Glutamatergic neuron (in vitro differentiated cells): ENCODE measurements around the gene TFF2. TPM values are rescaled to one million over a fixed set of nuclear protein-coding genes. Genes with fewer than 3 reads are reported as not detected.

ENCODE experiments used
- DNase-seq: peaks from one replicate; pipeline ENCODE4 v3.0.0; 2022
- H3K27ac Mint-ChIP-seq: one replicate; pipeline ENCODE4 v1.8.0; 2020; ENCODE audit warnings: mild to moderate bottlenecking, mixed read lengths, inconsistent platforms; ENCODE audit not compliant: unreplicated experiment
- H3K27me3 Mint-ChIP-seq: one replicate; pipeline ENCODE4 v1.8.0; 2020; ENCODE audit warnings: mild to moderate bottlenecking, moderate library complexity, mixed read lengths, inconsistent platforms; ENCODE audit not compliant: unreplicated experiment
- H3K36me3 Mint-ChIP-seq: one replicate; pipeline ENCODE4 v1.8.0; 2020; ENCODE audit warnings: mild to moderate bottlenecking, mixed read lengths, inconsistent platforms; ENCODE audit not compliant: unreplicated experiment
- H3K4me1 Mint-ChIP-seq: one replicate; pipeline ENCODE4 v1.8.0; 2020; ENCODE audit warnings: mild to moderate bottlenecking, low read depth, mixed read lengths, inconsistent platforms; ENCODE audit not compliant: unreplicated experiment
- H3K4me3 Mint-ChIP-seq: one replicate; pipeline ENCODE4 v1.8.0; 2020; ENCODE audit warnings: mild to moderate bottlenecking, mixed read lengths, inconsistent platforms; ENCODE audit not compliant: unreplicated experiment
- H3K9me3 Mint-ChIP-seq: one replicate; pipeline ENCODE4 v1.8.0; 2020; ENCODE audit warnings: mild to moderate bottlenecking, moderate library complexity, mixed read lengths, inconsistent platforms; ENCODE audit not compliant: unreplicated experiment
- CTCF ChIP-seq: fragments of 200-600 bp; sonication (generic); IDR thresholded peaks from one replicate; pipeline ENCODE4 v1.5.0; 2021; ENCODE audit not compliant: partially characterized antibody, unreplicated experiment
- total RNA-seq: library from RNA; stranded (reverse); fragmentation: NEBNext Ultra II Directional; extraction: Animal tissue kit (Norgen Biotek cat#: 25700); gene quantifications from one replicate; pipeline ENCODE4 v1.2.1, GENCODE V29; 2021; ENCODE audit not compliant: unreplicated experiment

TFF2 gene
- total RNA-seq, 1 donor from 2014 or later = not detected

- Mint-ChIP-seq H3K36me3 (peaks cover 4% of the 10 kb centered on the region), H3K27me3 (no peaks in the 10 kb centered on the region), H3K27ac (no peak overlapping the region), H3K9me3 (peaks cover 5% of the 10 kb centered on the region), H3K4me1 (peaks cover 3% of the 10 kb centered on the region), H3K4me3 (no peak overlapping the region)
- no peak for DNase-seq
- TF ChIP-seq CTCF = no peak
These were observed 4.4 kb downstream of the TFF2 start for GRCh38 chr21:42346441-42346840.

GRCh38 chr21:42344631-42345030, 6.2 kb downstream of the TFF2 start:
- Mint-ChIP-seq H3K4me3 (no peak overlapping the region), H3K4me1 (peaks cover 2% of the 10 kb centered on the region), H3K36me3 (peaks cover 4% of the 10 kb centered on the region), H3K9me3 (peaks cover 5% of the 10 kb centered on the region), H3K27me3 (no peaks in the 10 kb centered on the region), H3K27ac (no peak overlapping the region)
- TF ChIP-seq CTCF = no peak
- no peak for DNase-seq

DNA sequence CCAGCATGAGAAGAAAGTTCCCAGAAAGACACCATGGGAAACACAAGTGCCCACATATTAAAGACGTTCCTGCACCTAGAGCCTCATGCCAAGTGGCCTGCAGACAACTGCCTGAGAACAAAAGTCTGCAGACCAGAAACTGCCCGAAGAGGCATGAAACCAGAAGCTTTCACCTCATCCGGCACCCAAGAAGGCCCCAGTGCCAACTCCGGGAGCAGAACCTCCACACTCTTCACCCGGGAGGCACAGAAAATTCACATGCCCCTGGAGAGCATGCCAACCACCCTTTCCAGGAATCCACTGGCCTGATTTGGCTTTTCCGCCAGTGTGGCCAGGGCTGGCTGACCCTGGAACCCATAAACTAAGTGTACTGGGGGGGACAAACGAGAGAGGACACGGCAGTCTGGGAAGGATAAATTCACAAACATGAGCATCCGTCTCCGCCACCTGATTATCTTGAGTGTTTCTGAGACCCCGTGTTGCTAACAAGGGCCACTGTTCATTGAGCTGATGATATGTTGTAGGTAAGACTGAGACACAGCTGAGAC, 6.8 kb downstream of the TFF2 start:
- Mint-ChIP-seq H3K9me3 (peaks cover 5% of the 10 kb centered on the region), H3K4me3 (no peak overlapping the region), H3K27me3 (no peaks in the 10 kb centered on the region), H3K4me1 (peaks cover 2% of the 10 kb centered on the region), H3K27ac (no peak overlapping the region), H3K36me3 (peaks cover 4% of the 10 kb centered on the region)
- TF ChIP-seq CTCF = no peak
- DNase-seq = no peak

- no peak for TF ChIP-seq CTCF
- H3K9me3 Mint-ChIP-seq = peaks cover 5% of the 10 kb centered on the region
- no peak for DNase-seq
- H3K4me1 Mint-ChIP-seq = peaks cover 7% of the 10 kb centered on the region
- H3K36me3 Mint-ChIP-seq = peaks cover 4% of the 10 kb centered on the region
- no peak overlapping the region for H3K4me3 Mint-ChIP-seq
- H3K27me3 Mint-ChIP-seq = no peaks in the 10 kb centered on the region
- no peak overlapping the region for H3K27ac Mint-ChIP-seq
These were observed 7.2 kb downstream of the TFF2 start for GRCh38 chr21:42343556-42343955.

DNA sequence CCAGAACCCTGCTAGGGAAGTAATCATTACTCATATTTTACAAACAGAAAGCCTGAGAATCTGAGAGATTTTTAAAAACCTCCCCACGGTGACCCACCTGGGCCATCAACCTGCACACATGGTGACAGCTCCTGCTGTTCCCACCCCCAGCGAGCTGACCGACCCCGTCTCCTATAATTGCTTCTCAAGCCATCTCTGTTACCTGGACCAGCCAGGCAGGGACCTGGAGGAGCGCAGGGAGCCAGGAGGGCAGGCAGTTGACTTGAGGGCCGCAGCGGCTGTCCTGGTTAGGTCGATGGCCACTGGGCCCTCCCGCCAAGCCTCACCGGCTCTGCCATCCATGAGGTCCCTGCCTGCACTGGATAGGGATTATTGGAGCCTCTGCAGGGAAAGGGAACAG, 7.7 kb downstream of the TFF2 start:
- DNase-seq = no peak
- H3K27me3 Mint-ChIP-seq = no peaks in the 10 kb centered on the region
- H3K4me3 Mint-ChIP-seq = no peak overlapping the region
- peaks cover 5% of the 10 kb centered on the region for H3K9me3 Mint-ChIP-seq
- no peak overlapping the region for H3K27ac Mint-ChIP-seq
- peaks cover 2% of the 10 kb centered on the region for H3K36me3 Mint-ChIP-seq
- peaks cover 12% of the 10 kb centered on the region for H3K4me1 Mint-ChIP-seq
- no peak for TF ChIP-seq CTCF
